HG02973 (cell line): Measurements from ENCODE around the gene NUP50.

Source experiments
- ATAC-seq: cut with Tn5 transposase; IDR thresholded peaks from one replicate; pipeline ENCODE4 v1.9.1; 2021; ENCODE audit warnings: moderate library complexity; ENCODE audit not compliant: unreplicated experiment

NUP50 gene

GRCh38 chr22:45163451-45164269 lies at the start of gene NUP50:
Gene NUP50, plus strand, starts transcription at chr22:45163925. Its CDS starts 4,253 bp downstream, at chr22:45168178.
- ATAC-seq = peak; percentile 84

- no peak for ATAC-seq
Observed at GRCh38 chr22:45120440-45120839, 43.3 kb upstream of the NUP50 start.

GRCh38 chr22:45120931-45121330 lies 42.8 kb upstream of the NUP50 start:
- ATAC-seq = no peak

GRCh38 chr22:45124176-45124847 lies 39.4 kb upstream of the NUP50 start:
- ATAC-seq = no peak

GRCh38 chr22:45125188-45125587 lies 38.5 kb upstream of the NUP50 start:
- ATAC-seq = no peak

GRCh38 chr22:45127866-45128265 lies 35.9 kb upstream of the NUP50 start:
- no peak for ATAC-seq

GRCh38 chr22:45129703-45130524 lies 33.8 kb upstream of the NUP50 start:
- ATAC-seq = no peak

- ATAC-seq = no peak
Observed at GRCh38 chr22:45130891-45131290, 32.8 kb upstream of the NUP50 start.

- no peak for ATAC-seq
Observed at GRCh38 chr22:45131749-45132148, 32.0 kb upstream of the NUP50 start.

GRCh38 chr22:45134313-45134712 lies 29.4 kb upstream of the NUP50 start:
- no peak for ATAC-seq

GRCh38 chr22:45136594-45136993 lies 27.1 kb upstream of the NUP50 start:
- no peak for ATAC-seq

GRCh38 chr22:45139693-45140092 lies 24.0 kb upstream of the NUP50 start:
- no peak for ATAC-seq

- no peak for ATAC-seq
Observed at GRCh38 chr22:45142376-45142775, 21.3 kb upstream of the NUP50 start.

GRCh38 chr22:45144916-45145315 lies 18.8 kb upstream of the NUP50 start:
- ATAC-seq = no peak

GRCh38 chr22:45149671-45150070 lies 14.1 kb upstream of the NUP50 start:
- no peak for ATAC-seq

- ATAC-seq = no peak
Observed at GRCh38 chr22:45150139-45150538, 13.6 kb upstream of the NUP50 start.

- no peak for ATAC-seq
Observed at GRCh38 chr22:45151503-45151902, 12.2 kb upstream of the NUP50 start.

GRCh38 chr22:45154383-45154782 lies 9.3 kb upstream of the NUP50 start:
- ATAC-seq = no peak

- ATAC-seq = no peak
Observed at GRCh38 chr22:45155050-45155840, 8.5 kb upstream of the NUP50 start.

- no peak for ATAC-seq
Observed at GRCh38 chr22:45157907-45158306, 5.8 kb upstream of the NUP50 start.
